SK-N-MC (cell line): ENCODE data around the gene SLC9A3.

Experiments
- DNase-seq: peaks from one replicate; pipeline ENCODE4 v3.0.0-alpha.2; 2011; ENCODE audit warnings: low read depth, low spot score
- H3K27ac ChIP-seq: fragments of 200-600 bp; sonication (generic); 2 replicates; pipeline ENCODE4 v1.5.1; 2016; ENCODE audit warnings: mixed run types
- H3K36me3 ChIP-seq: fragments of 200-600 bp; sonication (generic); 2 replicates; pipeline ENCODE4 v1.6.1; 2017; ENCODE audit warnings: antibody characterized with exemption, low read length, mixed read lengths; ENCODE audit not compliant: insufficient read depth
- H3K4me3 ChIP-seq: fragments of 200-600 bp; sonication (generic); 2 replicates; pipeline ENCODE4 v1.5.1; 2016
- H3K9ac ChIP-seq: fragments of 200-600 bp; sonication (generic); 2 replicates; pipeline ENCODE4 v1.8.0; 2017; ENCODE audit warnings: mixed run types, mixed read lengths; ENCODE audit not compliant: insufficient read length
- H3K9me3 ChIP-seq: fragments of 200-600 bp; sonication (generic); 2 replicates; pipeline ENCODE4 v1.6.1; 2017; ENCODE audit warnings: low read depth, mild to moderate bottlenecking, antibody characterized with exemption, low read length, moderate library complexity, mixed read lengths
- EZH2 ChIP-seq: fragments of 200-600 bp; sonication (generic); IDR thresholded peaks from one replicate; pipeline ENCODE4 v1.6.1; 2017; ENCODE audit warnings: antibody characterized with exemption
- FOXP2 ChIP-seq: optimal IDR thresholded peaks from 2 replicates; pipeline ENCODE3; 2011; ENCODE audit warnings: mild to moderate bottlenecking, moderate library complexity; ENCODE audit not compliant: insufficient read depth; ENCODE audit errors: extremely low read length, control extremely low read depth
- POLR2AphosphoS5 ChIP-seq: IDR thresholded peaks from 2 replicates; pipeline ENCODE4 v1.6.1; 2012; ENCODE audit warnings: mild to moderate bottlenecking, low read depth, low read length, borderline replicate concordance

Gene SLC9A3

DNA sequence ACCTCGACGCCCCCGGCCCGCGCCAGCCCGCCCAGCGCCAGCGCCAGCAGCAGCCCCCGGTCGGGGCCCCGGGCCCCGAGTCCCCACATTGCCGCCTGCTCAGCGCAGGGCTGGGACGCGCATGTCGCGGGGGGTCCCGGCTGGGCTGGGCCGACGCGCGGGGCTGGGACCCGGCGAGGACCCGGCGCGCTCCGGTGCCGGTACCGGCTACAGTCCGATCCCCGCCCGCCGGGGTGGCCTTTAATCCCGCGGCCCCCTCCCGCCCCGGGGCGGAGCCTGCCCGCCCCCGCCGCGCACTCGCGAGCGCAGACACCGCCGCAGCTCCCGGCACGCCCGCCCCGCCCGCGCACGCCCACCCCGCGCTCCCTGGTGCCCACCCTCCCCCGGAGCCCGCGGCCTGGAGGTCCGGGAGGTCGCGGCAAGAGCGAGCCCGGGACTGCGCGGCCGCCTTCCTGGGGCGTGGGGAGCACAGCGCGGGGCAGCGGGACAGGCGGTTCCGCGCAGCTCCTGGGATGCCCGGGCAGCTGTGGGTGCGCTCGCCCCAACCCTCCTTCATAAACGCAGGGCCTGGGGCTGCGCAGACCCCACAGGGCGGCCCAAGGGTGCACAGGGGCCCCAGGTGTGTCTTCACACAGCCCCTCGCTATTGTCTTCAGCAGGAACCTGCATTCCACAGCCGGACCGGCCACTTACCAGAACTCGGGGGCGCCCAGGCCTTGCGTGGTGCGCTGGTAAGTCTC, at the start of gene SLC9A3:
TSS of gene SLC9A3 (minus strand) at position 216 of the 739 bp plus-strand sequence.
- TF ChIP-seq EZH2 = no peak
- no peak for TF ChIP-seq FOXP2
- no peak for TF ChIP-seq POLR2AphosphoS5
- H3K9ac ChIP-seq = no peak within 1 kb of the TSS

GRCh38 chr5:573976-574375, 49.7 kb upstream of the SLC9A3 start:
- Histone ChIP-seq H3K36me3 (no peaks in the 10 kb centered on the region), H3K9me3 (no peaks in the 10 kb centered on the region), H3K9ac (no peak overlapping the region), H3K27ac (no peak overlapping the region), H3K4me3 (no peak overlapping the region)
- DNase-seq = no peak
- TF ChIP-seq POLR2AphosphoS5 (no peak), EZH2 (no peak), FOXP2 (no peak)

More for the DNA sequence above, at the start of gene SLC9A3:
- no peaks in the 10 kb centered on the region for H3K36me3 ChIP-seq
- H3K4me3 ChIP-seq = no peak within 1 kb of the TSS
- DNase-seq = no peak
- H3K9me3 ChIP-seq = no peaks in the 10 kb centered on the region
- no peak within 1 kb of the TSS for H3K27ac ChIP-seq

DNA sequence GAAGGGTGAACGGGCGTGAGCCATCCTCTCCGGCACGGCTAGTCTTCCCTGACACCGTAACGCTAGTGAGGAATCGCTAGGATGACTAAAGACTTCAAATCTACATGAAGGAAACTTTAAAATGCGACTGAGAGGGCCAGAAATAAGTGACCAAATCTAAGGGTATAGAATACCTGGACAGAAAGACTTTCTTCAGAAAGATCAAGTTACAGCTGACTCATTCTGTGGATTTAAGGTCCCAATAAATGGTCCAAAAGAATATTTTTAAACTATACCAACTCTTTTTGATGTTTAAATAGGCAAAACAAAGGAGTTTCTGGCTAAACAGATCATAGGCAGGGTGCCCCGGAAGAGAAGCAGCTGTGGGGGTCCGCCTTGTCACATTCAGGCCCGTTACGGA, 49.0 kb upstream of the SLC9A3 start:
- H3K4me3 ChIP-seq = no peak overlapping the region
- no peak overlapping the region for H3K9ac ChIP-seq
- H3K36me3 ChIP-seq = no peaks in the 10 kb centered on the region
- no peak overlapping the region for H3K27ac ChIP-seq
- TF ChIP-seq EZH2 (no peak), POLR2AphosphoS5 (no peak), FOXP2 (no peak)
- no peak for DNase-seq
- no peaks in the 10 kb centered on the region for H3K9me3 ChIP-seq

DNA sequence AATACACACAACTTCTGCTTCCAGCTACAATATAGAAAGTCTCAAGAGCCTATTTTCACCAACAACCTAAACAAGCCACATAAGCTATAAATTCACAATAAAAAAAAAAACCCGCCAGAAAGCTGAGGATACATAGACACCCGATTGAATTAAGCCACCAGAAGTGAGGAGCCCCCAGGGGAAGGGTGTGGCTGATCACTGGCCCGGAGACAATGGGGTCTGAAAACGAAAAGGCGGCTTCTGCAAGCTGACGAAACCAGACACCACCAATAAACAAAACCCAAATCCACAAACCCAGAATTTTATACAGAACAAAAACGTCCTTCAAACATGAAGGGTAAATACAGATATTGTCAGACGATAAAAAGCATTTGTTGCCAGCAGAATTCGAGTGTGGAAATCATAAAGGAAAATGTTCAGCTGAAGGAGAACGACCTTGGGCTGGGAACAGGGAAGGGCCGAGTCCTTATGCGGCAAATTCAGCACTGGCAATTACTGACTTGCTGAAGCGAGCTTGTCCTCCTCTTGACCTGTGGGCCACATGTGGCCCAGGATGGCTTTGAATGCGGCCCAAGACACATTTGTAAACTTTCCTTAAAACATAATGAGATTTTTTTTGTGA, 48.3 kb upstream of the SLC9A3 start:
- DNase-seq = no peak

GRCh38 chr5:571791-572190, 47.5 kb upstream of the SLC9A3 start:
- no peak for TF ChIP-seq FOXP2
- TF ChIP-seq POLR2AphosphoS5 = no peak
- TF ChIP-seq EZH2 = no peak
- Histone ChIP-seq H3K36me3 (no peaks in the 10 kb centered on the region), H3K9ac (no peak overlapping the region), H3K27ac (no peak overlapping the region), H3K9me3 (no peaks in the 10 kb centered on the region), H3K4me3 (no peak overlapping the region)
- DNase-seq = no peak

More for the DNA sequence above, 48.3 kb upstream of the SLC9A3 start:
- Histone ChIP-seq H3K4me3 (no peak overlapping the region), H3K27ac (no peak overlapping the region), H3K9ac (no peak overlapping the region), H3K36me3 (no peaks in the 10 kb centered on the region), H3K9me3 (no peaks in the 10 kb centered on the region)
- TF ChIP-seq EZH2 = no peak
- TF ChIP-seq FOXP2 = no peak
- no peak for TF ChIP-seq POLR2AphosphoS5

- no peak for DNase-seq
- H3K9ac ChIP-seq = no peak overlapping the region
- H3K36me3 ChIP-seq = no peaks in the 10 kb centered on the region
- H3K27ac ChIP-seq = no peak overlapping the region
- H3K9me3 ChIP-seq = peaks cover 2% of the 10 kb centered on the region; the same call in 1 of the 2 replicates
- TF ChIP-seq EZH2 = no peak
- H3K4me3 ChIP-seq = no peak overlapping the region
Measured at GRCh38 chr5:570886-571285, 46.6 kb upstream of the SLC9A3 start.

DNA sequence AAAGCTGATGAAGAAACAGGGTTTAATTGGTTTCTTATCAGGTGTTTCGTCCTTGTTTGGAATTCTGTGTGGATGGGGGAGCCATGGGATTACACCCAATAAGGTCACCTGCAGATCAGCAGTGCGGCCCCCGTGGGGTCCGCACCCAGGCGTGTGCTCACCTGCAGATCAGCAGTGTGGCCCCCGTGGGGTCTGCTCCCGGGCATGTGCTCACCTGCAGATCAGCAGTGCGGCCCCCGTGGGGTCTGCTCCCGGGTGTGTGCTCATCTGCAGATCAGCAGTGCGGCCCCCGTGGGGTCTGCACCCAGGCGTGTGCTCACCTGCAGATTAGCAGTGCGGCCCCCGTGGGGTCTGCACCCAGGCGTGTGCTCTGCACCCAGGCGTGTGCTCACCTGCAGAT, 46.2 kb upstream of the SLC9A3 start:
- H3K9me3 ChIP-seq = peaks cover 5% of the 10 kb centered on the region; the same call in 1 of the 2 replicates
- H3K36me3 ChIP-seq = no peaks in the 10 kb centered on the region
- no peak overlapping the region for H3K27ac ChIP-seq
- H3K4me3 ChIP-seq = no peak overlapping the region
- no peak overlapping the region for H3K9ac ChIP-seq
- no peak for DNase-seq
- TF ChIP-seq FOXP2 (no peak), EZH2 (no peak), POLR2AphosphoS5 (no peak)

DNA sequence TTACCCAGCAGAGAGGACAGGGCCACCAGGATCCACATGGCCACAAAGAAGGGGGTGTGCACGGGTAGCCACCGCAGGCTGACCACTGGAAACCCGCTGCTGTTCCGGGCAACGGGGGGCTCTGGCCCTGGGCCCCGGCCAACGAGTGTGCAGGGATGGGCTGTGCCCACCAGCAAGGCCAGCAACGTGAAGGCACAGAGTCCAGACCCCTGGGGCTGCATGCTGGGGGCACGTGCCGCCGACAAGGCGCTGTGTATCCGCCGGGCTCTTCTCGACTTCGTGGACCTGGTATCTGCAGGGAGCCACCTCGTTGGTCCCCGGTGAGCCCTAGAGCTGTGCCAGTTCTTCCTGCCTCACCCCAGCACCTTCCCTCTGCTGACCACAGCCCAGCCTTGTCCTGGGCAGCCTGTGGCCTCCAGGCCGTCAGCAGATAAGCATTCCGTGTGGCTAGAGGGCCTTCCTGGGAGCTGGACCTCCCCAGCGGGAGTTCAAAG, 45.7 kb upstream of the SLC9A3 start:
- Histone ChIP-seq H3K27ac (no peak overlapping the region), H3K4me3 (no peak overlapping the region), H3K9ac (no peak overlapping the region), H3K9me3 (peaks cover 5% of the 10 kb centered on the region; the same call in 1 of the 2 replicates), H3K36me3 (no peaks in the 10 kb centered on the region)
- no peak for DNase-seq
- TF ChIP-seq POLR2AphosphoS5 (no peak), FOXP2 (no peak)

- no peak overlapping the region for H3K4me3 ChIP-seq
- H3K9me3 ChIP-seq = peaks cover 5% of the 10 kb centered on the region; the same call in 1 of the 2 replicates
- H3K9ac ChIP-seq = no peak overlapping the region
- TF ChIP-seq POLR2AphosphoS5 (no peak), FOXP2 (no peak), EZH2 (no peak)
- no peak for DNase-seq
- no peak overlapping the region for H3K27ac ChIP-seq
- no peaks in the 10 kb centered on the region for H3K36me3 ChIP-seq
Measured at GRCh38 chr5:569358-569867, 45.2 kb upstream of the SLC9A3 start.
